GM10248 (cell line): ENCODE measurements around the gene WIPI1.
A peak's percentile ranks its signal among the peaks of the same experiment; 100 is the strongest.

ENCODE experiments used
- CTCF ChIA-PET: fragments of 300-600 bp; sonication (Branson Sonifier 250); formaldehyde crosslinking; extraction: SDS; loops from one replicate; lab custom pipeline; 2021; ENCODE audit warnings: antibody characterized with exemption; lab: Yijun Ruan, JAX
- POLR2A ChIA-PET: fragments of 350-650 bp; sonication (Branson Sonifier 250); formaldehyde crosslinking; extraction: SDS; loops from one replicate; lab custom pipeline; 2020; ENCODE audit warnings: antibody characterized with exemption; lab: Yijun Ruan, JAX
- DNase-seq: peaks from one replicate; pipeline ENCODE4 v3.0.0; 2012; ENCODE audit errors: extremely low spot score
- CTCF ChIP-seq: IDR thresholded peaks from 2 replicates; pipeline ENCODE4 v1.5.1; 2012; ENCODE audit warnings: mild to moderate bottlenecking, low read depth; ENCODE audit errors: extremely low read depth, missing control alignments, control extremely low read depth

WIPI1 gene

GRCh38 chr17:68400404-68400735 is 56.9 kb downstream of the WIPI1 start:
- ChIA-PET CTCF (interaction anchor here (1.0 to 3.2 kb wide), 12 partner anchors 10 to 153 kb away, joined by 3 to 33 read pairs (median 10); partner anchors contain the start of gene AMZ2), POLR2A (no interaction called here)
- TF ChIP-seq CTCF = no peak
- DNase-seq = no peak

GRCh38 chr17:68399638-68400403 is 57.5 kb downstream of the WIPI1 start:
- DNase-seq = no peak
- ChIA-PET POLR2A (no interaction called here), CTCF (interaction anchor here (1.0 to 3.2 kb wide), 43 partner anchors 8 to 227 kb away, joined by 3 to 33 read pairs (median 5); partner anchors contain the start of gene AMZ2)
- TF ChIP-seq CTCF = no peak

GRCh38 chr17:68398691-68399637 is 58.3 kb downstream of the WIPI1 start:
- POLR2A ChIA-PET = no interaction called here
- DNase-seq = peak; percentile 88

GRCh38 chr17:68397108-68397536 is 60.2 kb downstream of the WIPI1 start:
- TF ChIP-seq CTCF = no peak
- DNase-seq = no peak
- POLR2A ChIA-PET = no interaction called here
- CTCF ChIA-PET = interaction anchor here (1.0 to 2.4 kb wide), 4 partner anchors 9 to 90 kb away, joined by 3 to 7 read pairs (median 3); no protein-coding TSS in a partner anchor

More at GRCh38 chr17:68398691-68399637, 58.3 kb downstream of the WIPI1 start:
- CTCF ChIA-PET = interaction anchor here (0.7 to 3.2 kb wide), 51 partner anchors 8 to 339 kb away, joined by 3 to 33 read pairs (median 5); partner anchors contain the start of genes AMZ2 and ARSG
- TF ChIP-seq CTCF = peak; percentile 74

GRCh38 chr17:68396226-68397107 is 60.8 kb downstream of the WIPI1 start:
- ChIA-PET POLR2A (no interaction called here), CTCF (interaction anchor here (1.0 to 1.5 kb wide), 3 partner anchors 8 to 41 kb away, joined by 3 read pairs; no protein-coding TSS in a partner anchor)
- no peak for DNase-seq
- TF ChIP-seq CTCF = no peak
